HAP-1 (cell line): ENCODE measurements around the gene CCL27.
"Not testable (repeated sequence)": the region's sequence is repeated elsewhere in the genome, so short reads cannot be mapped to it uniquely, and the experiment has no call there.

Experiments used
- DNase-seq, 2 experiments: peaks; one replicate each; pipeline ENCODE4 v3.0.0-alpha.2; 2016 to 2020; ENCODE audit warnings: low spot score in 2 of 2
- H3K27me3 ChIP-seq: fragments of 250-450 bp; sonication (Bioruptor Pico); 2 replicates; pipeline ENCODE4 v1.5.1; 2020; ENCODE audit warnings: low read depth, mild to moderate bottlenecking, moderate library complexity
- H3K36me3 ChIP-seq: fragments of 250-450 bp; sonication (Bioruptor Pico); replicated peaks from 2 replicates; pipeline ENCODE4 v1.5.1; 2020; ENCODE audit warnings: mild to moderate bottlenecking
- H3K4me1 ChIP-seq: fragments of 250-450 bp; sonication (Bioruptor Pico); 2 replicates; pipeline ENCODE4 v1.5.1; 2020; ENCODE audit warnings: mild to moderate bottlenecking
- H3K4me3 ChIP-seq: fragments of 250-450 bp; sonication (Bioruptor Pico); 2 replicates; pipeline ENCODE4 v1.5.1; 2020; ENCODE audit warnings: mild to moderate bottlenecking, moderate library complexity
- H3K9me3 ChIP-seq: fragments of 250-450 bp; sonication (Bioruptor Pico); 2 replicates; pipeline ENCODE4 v1.5.1; 2020; ENCODE audit warnings: mild to moderate bottlenecking, moderate library complexity
- in situ Hi-C: fragments of 300-500 bp; cut with MboI; formaldehyde crosslinking; loops from 3 replicates; pipeline ENCODE4 v1.14.3; 2020; ENCODE audit warnings: low sequenced_read_pairs, inconsistent platforms, mixed read lengths

The CCL27 gene

DNA sequence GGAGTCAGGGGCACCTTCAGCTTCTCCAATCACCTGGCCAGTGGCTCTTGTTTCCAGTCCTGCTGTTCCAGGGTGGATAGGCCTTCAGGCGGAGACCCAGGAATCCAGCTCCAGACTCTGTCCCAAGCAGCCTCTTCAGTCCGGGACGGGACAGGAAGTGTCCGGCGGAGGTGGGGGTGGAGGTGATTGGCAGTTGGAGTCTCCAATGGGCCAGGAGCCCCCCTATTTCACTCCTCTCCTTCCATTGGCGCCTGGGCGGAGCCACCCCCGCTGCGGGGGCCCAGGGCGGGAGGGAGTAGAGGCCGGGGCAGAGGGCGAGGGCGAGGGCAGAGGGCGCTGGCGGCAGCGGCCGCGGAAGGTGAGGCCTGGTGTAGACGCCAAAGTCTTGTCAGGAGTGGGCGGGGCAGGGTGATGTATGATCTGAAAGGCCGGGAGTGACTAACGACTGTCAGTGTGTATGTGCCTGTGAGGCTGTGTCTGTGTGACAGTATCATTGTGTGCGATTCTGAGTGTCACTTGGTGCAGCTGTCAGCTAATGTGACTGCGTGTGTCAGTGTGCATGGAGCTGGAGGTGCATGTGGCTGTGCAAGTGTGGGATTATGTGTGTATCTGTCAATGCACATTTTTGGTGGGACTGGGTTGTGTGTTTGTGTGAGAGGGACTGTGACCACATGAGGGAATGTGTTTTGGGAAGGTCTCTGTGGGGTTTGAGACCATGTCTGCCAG is 10.4 kb downstream of the CCL27 start, which contains the start of gene IL11RA:
TSS of gene IL11RA (plus strand) at position 310 of the 726 bp plus-strand sequence. CDS start 3,033 bp downstream, outside the sequence.
- Histone ChIP-seq H3K27me3 (no peaks in the 10 kb centered on the region), H3K4me1 (peaks cover 6% of the 10 kb centered on the region), H3K4me3 (peak within 1 kb of the TSS; percentile 22), H3K36me3 (peaks cover 15% of the 10 kb centered on the region), H3K9me3 (no peaks in the 10 kb centered on the region)
- in situ Hi-C loops = no loop called here
- DNase-seq = peak; percentile 41 to 87

DNA sequence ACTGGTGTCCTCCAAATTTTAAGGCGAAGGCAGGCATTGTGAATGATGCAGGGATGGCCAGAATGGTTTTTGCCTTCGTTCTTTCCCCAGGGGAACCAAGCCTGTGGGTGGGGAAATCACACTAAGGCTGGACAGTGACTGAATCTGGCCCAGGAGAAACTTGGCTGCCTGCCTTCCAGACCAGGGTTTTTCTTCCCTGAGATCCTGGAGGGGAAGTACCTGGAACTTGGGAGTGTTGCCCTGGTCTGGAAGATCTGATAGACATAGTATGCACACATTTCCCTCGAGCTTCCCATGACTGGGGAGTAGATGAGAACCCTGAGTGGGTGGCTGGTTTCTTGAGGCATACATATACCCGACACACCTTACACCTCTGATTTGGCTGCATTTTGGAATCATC is 11.1 kb downstream of the CCL27 start:
- Histone ChIP-seq H3K9me3 (no peaks in the 10 kb centered on the region), H3K4me3 (peak overlapping the region; percentile 22), H3K36me3 (peaks cover 15% of the 10 kb centered on the region), H3K27me3 (no peaks in the 10 kb centered on the region), H3K4me1 (peaks cover 6% of the 10 kb centered on the region)
- DNase-seq = no peak
- in situ Hi-C loops = no loop called here

DNA sequence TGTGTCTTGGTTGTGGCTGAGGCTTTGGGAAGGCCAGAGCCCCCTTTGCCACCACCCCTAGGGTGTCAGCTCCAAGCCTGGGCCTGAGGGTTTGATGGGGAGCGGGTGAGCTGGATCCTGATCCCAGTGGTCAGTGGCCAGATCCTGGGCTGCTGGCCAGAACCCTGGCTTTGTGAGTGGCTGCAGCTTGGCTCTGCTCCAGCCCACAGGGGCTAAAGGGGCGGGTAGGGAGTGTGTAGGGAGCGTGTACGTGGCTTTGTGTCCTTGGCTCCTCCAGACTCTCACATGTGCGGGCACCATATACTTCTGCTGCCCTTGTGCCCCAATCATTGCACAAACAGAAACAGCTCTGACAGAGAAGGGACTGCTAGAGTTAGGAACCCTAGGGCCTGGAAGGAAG is 11.6 kb downstream of the CCL27 start:
- in situ Hi-C loops = no loop called here
- Histone ChIP-seq H3K9me3 (no peaks in the 10 kb centered on the region), H3K4me1 (peaks cover 10% of the 10 kb centered on the region), H3K27me3 (no peaks in the 10 kb centered on the region), H3K4me3 (no peak overlapping the region), H3K36me3 (peaks cover 15% of the 10 kb centered on the region)
- DNase-seq = no peak

DNA sequence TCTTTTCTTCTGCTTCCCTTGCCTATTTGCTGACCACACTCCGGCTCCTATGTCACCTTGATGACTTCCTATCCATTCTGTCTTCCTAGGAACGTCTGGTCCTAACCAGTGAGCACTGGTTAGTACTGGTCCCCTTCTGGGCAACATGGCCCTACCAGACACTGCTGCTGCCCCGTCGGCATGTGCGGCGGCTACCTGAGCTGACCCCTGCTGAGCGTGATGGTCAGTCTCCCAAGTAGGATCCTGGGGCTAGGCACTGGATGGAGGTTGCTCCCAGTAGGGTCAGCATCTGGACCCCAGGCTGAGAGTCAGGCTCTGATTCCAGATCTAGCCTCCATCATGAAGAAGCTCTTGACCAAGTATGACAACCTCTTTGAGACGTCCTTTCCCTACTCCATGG is 13.8 kb downstream of the CCL27 start:
- H3K36me3 ChIP-seq = peaks cover 15% of the 10 kb centered on the region
- H3K27me3 ChIP-seq = no peaks in the 10 kb centered on the region
- DNase-seq = no peak
- in situ Hi-C loops = no loop called here
- H3K9me3 ChIP-seq = no peaks in the 10 kb centered on the region
- H3K4me3 ChIP-seq = no peak overlapping the region
- H3K4me1 ChIP-seq = peaks cover 10% of the 10 kb centered on the region

DNA sequence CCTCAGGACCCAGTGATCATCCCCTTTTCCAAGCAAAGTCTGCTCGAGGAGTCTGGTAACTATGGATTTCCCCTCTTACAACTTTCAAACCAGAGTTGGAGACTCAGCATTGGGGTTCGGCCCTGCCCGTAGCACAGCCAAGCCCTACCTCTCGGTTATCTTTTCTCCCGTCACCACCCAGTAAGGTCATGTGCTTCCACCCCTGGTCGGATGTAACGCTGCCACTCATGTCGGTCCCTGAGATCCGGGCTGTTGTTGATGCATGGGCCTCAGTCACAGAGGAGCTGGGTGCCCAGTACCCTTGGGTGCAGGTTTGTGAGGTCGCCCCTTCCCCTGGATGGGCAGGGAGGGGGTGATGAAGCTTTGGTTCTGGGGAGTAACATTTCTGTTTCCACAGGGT is 14.8 kb downstream of the CCL27 start:
- in situ Hi-C loops = no loop called here
- no peaks in the 10 kb centered on the region for H3K27me3 ChIP-seq

DNA sequence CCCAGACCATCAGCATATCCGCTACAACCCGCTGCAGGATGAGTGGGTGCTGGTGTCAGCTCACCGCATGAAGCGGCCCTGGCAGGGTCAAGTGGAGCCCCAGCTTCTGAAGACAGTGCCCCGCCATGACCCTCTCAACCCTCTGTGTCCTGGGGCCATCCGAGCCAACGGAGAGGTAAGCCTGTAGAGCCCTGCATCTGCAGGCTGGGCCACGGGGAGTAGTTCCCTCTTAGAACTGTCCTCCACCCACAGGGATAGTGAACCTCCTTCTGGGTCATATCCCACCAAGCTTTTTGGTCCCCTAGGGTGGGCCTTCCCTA is 15.4 kb downstream of the CCL27 start:
- H3K4me1 ChIP-seq = peaks cover 7% of the 10 kb centered on the region
- in situ Hi-C loops = no loop called here

More for the DNA sequence above, 14.8 kb downstream of the CCL27 start:
- DNase-seq = no peak
- peaks cover 10% of the 10 kb centered on the region for H3K4me1 ChIP-seq
- peak overlapping the region; percentile 58 for H3K4me3 ChIP-seq
- peaks cover 15% of the 10 kb centered on the region for H3K36me3 ChIP-seq
- H3K9me3 ChIP-seq = no peaks in the 10 kb centered on the region

DNA sequence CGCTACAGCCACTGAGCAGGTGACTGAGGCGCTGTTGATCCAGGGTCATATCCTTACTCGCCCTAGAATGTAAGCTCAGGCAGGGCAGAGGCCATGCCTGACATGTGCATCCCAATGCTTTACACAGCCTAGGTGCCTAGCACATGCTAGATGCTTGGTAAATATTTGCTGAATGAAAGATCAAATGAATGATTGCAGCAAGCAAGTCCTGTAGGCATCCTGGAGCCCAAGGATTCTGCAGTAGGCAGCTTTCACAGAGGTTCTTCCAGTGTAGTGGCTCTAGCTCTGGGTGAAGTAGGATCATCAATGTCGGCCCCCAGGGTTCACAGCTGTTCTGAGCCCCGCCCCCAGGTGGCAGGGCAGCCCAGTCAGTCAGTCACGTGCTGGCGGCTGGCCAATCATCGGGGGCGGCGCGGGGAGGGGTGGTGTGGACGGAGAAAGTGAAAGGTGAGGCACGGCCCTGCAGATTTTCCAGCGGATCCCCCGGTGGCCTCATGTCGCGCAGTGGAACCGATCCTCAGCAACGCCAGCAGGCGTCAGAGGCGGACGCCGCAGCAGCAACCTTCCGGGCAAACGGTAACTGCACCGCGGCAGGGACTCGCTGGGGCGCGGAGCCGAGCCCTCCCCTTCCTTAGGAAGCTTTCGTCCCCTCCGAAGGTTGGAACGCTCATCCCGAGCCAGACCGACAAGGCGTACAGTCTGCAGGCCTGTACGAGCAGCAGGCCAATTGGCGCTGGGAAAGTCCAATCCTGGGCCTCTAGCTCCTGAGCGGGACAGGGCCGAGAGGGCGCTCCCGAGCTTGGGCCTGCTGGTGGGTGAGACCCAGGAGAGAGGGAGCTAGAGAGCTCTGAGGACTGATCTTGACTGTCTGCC is 16.0 kb downstream of the CCL27 start, which contains the start of gene GALT:
TSS of gene GALT (plus strand) at position 465 of the 873 bp plus-strand sequence. CDS start at position 495, 30 bp downstream.
- Histone ChIP-seq H3K4me1 (peaks cover 4% of the 10 kb centered on the region), H3K4me3 (peak within 1 kb of the TSS; percentile 58), H3K36me3 (peaks cover 15% of the 10 kb centered on the region), H3K27me3 (no peaks in the 10 kb centered on the region), H3K9me3 (no peaks in the 10 kb centered on the region)
- in situ Hi-C loops = no loop called here
- DNase-seq = peak; percentile 88 to 99

More for the DNA sequence above, 15.4 kb downstream of the CCL27 start:
- no peak for DNase-seq
- H3K4me3 ChIP-seq = peak overlapping the region; percentile 58
- no peaks in the 10 kb centered on the region for H3K27me3 ChIP-seq
- H3K9me3 ChIP-seq = no peaks in the 10 kb centered on the region
- peaks cover 15% of the 10 kb centered on the region for H3K36me3 ChIP-seq

DNA sequence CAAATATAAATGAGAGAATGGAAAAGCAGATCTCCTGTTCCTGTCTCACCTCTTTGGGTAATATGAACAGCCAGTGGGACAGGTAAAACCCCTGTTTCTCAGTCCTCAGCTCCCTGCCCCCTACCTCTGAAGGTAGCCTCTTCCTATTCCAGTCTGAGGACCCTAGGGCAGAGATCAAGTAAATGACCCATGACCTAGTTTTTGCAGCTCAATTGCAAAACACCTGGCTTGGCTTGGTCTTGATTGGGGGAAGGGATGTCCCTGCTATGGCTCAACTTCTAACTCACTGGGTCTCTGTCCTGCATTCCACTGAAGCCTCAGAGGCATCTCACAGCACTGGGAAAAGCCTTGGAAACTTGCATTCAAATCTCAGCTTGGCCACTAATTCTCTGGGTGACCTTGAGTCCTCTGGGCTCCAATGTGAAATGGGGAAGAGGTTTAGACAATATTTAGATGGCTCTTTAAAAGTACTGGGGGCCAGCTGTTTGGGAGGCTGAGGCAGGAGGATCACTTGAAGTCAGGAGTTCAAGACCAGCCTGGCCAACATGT is 17.6 kb downstream of the CCL27 start:
- Histone ChIP-seq H3K36me3 (peaks cover 15% of the 10 kb centered on the region), H3K4me1 (peaks cover 4% of the 10 kb centered on the region), H3K27me3 (no peaks in the 10 kb centered on the region), H3K9me3 (no peaks in the 10 kb centered on the region), H3K4me3 (no peak overlapping the region)
- in situ Hi-C loops = no loop called here
- DNase-seq = no peak

DNA sequence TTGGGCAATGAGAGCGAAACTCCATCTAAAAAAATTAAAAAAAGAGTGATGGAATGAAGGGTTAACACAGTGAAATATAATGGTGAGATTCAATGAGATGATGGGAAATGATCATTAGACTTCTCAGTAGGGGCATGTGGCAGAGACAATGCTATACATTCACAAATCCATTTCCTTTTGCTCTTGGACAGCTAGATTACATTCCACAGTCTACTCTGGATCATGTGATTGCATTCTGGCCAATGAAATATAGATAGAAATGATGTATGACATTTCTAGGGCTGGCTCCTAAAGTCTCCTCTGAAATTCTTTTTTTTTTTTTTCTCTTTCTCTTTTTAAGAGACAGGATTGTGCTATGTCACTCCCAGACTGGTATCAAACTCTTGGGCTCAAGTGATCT is 19.8 kb downstream of the CCL27 start:
- Histone ChIP-seq H3K4me1 (peaks cover 10% of the 10 kb centered on the region), H3K27me3 (no peaks in the 10 kb centered on the region), H3K4me3 (no peak overlapping the region), H3K9me3 (no peaks in the 10 kb centered on the region), H3K36me3 (no peaks in the 10 kb centered on the region)
- no peak for DNase-seq
- in situ Hi-C loops = no loop called here

DNA sequence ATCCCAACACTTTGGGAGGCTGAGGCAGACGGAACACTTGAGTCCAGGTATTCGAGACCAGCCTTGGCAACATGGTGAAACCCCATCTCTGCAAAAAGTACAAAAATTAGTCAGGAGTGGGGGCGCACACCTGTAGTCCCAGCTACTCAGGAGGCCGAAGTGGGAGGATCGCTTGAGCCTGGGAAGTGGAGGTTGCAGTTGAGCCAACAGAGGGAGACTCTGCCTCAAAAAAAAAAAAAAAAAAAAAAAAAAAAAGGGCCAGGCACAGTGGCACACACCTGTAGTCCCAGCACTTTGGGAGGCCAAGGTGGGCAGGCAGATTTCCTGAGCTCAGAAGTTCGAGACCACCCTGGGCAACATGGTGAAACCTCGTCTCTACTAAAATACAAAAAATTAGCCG is 23.1 kb downstream of the CCL27 start:
- peaks cover 17% of the 10 kb centered on the region for H3K36me3 ChIP-seq
- H3K9me3 ChIP-seq, H3K4me3 ChIP-seq, DNase-seq, in situ Hi-C loops, H3K27me3 ChIP-seq: not testable (repeated sequence)
- peaks cover 12% of the 10 kb centered on the region for H3K4me1 ChIP-seq

DNA sequence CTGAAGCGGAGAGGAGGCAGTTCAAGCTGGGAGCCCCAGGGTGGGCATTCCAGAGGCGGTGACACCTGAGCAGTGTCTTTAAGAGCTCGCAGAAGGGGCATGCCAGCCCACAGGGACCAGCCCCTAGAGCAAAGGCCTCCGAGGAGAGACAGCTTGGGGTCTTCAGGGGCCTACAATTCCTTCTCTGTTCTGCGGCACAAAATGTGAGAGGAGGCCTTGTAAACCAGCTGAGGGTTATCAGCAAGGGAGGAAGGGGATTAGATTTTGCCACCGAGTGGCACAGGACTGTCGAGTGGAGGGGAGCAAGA is 24.4 kb downstream of the CCL27 start:
- no peaks in the 10 kb centered on the region for H3K9me3 ChIP-seq
- in situ Hi-C loops = no loop called here
- H3K4me3 ChIP-seq = peak overlapping the region; percentile 66
- DNase-seq = no peak
- peaks cover 17% of the 10 kb centered on the region for H3K36me3 ChIP-seq
- peaks cover 12% of the 10 kb centered on the region for H3K4me1 ChIP-seq
- no peaks in the 10 kb centered on the region for H3K27me3 ChIP-seq

DNA sequence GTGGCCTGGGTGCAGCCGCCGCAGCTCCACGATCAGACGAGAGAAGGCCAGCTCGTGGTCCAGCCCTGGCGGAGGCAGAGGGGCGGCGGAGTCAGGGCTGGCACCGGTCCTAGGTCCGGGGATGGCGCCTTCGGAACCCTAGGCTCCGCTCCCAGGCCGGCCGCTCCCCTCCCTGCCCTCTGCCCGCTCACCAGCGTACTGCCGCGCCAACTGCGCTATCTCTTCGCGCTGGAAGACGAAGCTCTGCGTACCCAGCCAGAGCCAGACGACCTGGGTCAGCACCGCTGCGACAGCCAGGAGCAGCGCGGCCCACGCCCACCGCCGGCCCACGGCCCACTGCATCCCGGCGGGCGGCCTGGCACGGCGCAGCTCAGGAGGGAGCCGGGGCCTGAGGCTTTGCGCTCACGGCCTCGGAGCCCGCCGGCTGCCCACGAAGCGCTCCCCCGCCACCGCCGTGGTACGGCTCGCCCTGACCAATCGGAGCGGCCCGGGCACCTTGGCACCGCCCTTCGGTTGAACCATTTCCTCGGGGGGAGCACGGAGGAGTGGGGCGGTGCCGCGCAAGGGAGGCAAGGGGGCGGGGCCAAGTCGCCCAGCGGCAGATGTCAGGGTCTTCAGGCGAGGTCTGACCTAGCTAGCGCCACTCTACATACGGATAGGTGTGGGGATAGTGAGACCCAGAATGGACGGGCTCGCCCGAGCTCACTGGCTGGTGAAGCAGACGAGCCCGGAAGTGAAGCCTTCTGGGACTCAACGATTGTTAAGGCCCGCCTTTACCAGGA is 24.9 kb downstream of the CCL27 start, which contains the start of gene SIGMAR1:
TSS of gene SIGMAR1 (minus strand) at position 432 of the 782 bp plus-strand sequence. CDS start at position 342, 90 bp downstream.
- H3K4me3 ChIP-seq = peak within 1 kb of the TSS; percentile 66
- peak; percentile 87 to 97 for DNase-seq
- no peaks in the 10 kb centered on the region for H3K9me3 ChIP-seq
- peaks cover 17% of the 10 kb centered on the region for H3K36me3 ChIP-seq
- in situ Hi-C loops = no loop called here
- peaks cover 12% of the 10 kb centered on the region for H3K4me1 ChIP-seq
- no peaks in the 10 kb centered on the region for H3K27me3 ChIP-seq

DNA sequence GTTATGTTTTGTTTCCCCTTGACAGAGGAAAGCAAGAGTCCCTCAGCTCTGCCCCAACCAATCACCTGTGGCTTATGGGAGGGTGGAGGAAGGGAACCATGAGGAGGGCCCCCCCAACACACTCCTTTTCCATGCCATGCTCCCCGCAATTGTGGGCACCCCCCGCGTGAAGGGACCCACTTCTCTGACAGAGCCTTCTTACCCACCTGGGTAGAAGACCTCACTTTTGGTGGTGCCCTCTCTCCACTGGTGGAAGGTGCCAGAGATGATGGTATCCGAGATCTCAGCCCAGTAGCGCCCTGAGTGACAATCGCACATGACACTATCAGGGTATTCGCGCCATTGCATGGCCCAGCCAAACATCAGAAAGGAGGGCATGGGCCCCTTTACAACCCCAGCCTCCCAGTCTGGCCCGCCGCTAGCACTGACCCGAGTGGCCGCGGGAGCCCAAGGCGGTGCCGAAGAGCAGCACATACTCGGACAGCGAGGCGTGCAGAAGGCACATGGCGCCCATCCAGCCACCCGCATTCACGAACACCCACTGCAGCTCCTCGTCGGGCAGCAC is 25.6 kb downstream of the CCL27 start:
- in situ Hi-C loops = no loop called here
- no peak for DNase-seq
- Histone ChIP-seq H3K27me3 (no peaks in the 10 kb centered on the region), H3K9me3 (no peaks in the 10 kb centered on the region), H3K4me3 (peak overlapping the region; percentile 66), H3K4me1 (peaks cover 12% of the 10 kb centered on the region), H3K36me3 (peaks cover 17% of the 10 kb centered on the region)
